AG09309 (cell line): ENCODE data around the gene ACACA.

Source experiments
- DNase-seq: peaks from one replicate; pipeline ENCODE4 v3.0.0-alpha.2; 2010; ENCODE audit warnings: low read depth
- H3K4me3 ChIP-seq: 2 replicates; pipeline ENCODE4 v1.5.1; 2011; ENCODE audit warnings: mild to moderate bottlenecking, low read depth, low read length, moderate library complexity; ENCODE audit not compliant: control insufficient read depth
- CTCF ChIP-seq: IDR thresholded peaks from 2 replicates; pipeline ENCODE4 v1.5.1; 2011; ENCODE audit warnings: mild to moderate bottlenecking, low read depth, low read length, inconsistent platforms; ENCODE audit not compliant: insufficient read depth, control insufficient read depth; ENCODE audit errors: missing control alignments

The ACACA gene

GRCh38 chr17:37138571-37139120 lies 268.0 kb downstream of the ACACA start:
- DNase-seq = no peak
- no peak for TF ChIP-seq CTCF
- no peak overlapping the region for H3K4me3 ChIP-seq

GRCh38 chr17:37137906-37138514 lies 268.6 kb downstream of the ACACA start:
- DNase-seq = no peak
- no peak overlapping the region for H3K4me3 ChIP-seq
- no peak for TF ChIP-seq CTCF

GRCh38 chr17:37137070-37137610 lies 269.5 kb downstream of the ACACA start:
- H3K4me3 ChIP-seq = no peak overlapping the region
- no peak for DNase-seq
- no peak for TF ChIP-seq CTCF

- DNase-seq = no peak
- no peak for TF ChIP-seq CTCF
- H3K4me3 ChIP-seq = no peak overlapping the region
Observed at GRCh38 chr17:37135576-37135975, 271.1 kb downstream of the ACACA start.

- no peak for TF ChIP-seq CTCF
- H3K4me3 ChIP-seq = no peak overlapping the region
- no peak for DNase-seq
Observed at GRCh38 chr17:37134050-37134449, 272.6 kb downstream of the ACACA start.

- H3K4me3 ChIP-seq = no peak overlapping the region
- no peak for DNase-seq
- no peak for TF ChIP-seq CTCF
Observed at GRCh38 chr17:37133136-37133535, 273.5 kb downstream of the ACACA start.
